ENCODE measurements around the gene PSAPL1.

PSAPL1 gene

DNA sequence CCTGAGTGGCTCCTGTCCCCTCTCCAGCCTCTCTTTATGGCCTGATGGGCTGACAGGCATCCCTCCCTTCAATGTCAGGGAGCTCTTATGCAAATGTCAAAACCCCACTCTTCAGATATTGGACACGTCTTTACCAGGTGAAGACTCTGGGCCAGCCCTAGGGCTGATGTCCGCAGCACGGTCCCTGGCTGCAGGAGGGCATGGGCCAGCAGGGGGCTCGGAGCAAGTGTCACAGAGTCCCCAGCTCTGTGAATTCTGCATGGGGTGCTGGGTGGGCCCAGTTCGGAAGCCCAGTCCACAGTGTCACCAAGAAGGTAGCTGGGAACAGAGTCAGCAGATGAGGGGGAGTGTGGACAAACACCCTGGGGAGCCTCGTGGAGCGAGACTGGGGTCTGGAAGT lies 39.6 kb upstream of the PSAPL1 start:
- DNase-seq (ENCODE audit: extremely low spot score) = no peak
- TF ChIP-seq, protein P1, sequence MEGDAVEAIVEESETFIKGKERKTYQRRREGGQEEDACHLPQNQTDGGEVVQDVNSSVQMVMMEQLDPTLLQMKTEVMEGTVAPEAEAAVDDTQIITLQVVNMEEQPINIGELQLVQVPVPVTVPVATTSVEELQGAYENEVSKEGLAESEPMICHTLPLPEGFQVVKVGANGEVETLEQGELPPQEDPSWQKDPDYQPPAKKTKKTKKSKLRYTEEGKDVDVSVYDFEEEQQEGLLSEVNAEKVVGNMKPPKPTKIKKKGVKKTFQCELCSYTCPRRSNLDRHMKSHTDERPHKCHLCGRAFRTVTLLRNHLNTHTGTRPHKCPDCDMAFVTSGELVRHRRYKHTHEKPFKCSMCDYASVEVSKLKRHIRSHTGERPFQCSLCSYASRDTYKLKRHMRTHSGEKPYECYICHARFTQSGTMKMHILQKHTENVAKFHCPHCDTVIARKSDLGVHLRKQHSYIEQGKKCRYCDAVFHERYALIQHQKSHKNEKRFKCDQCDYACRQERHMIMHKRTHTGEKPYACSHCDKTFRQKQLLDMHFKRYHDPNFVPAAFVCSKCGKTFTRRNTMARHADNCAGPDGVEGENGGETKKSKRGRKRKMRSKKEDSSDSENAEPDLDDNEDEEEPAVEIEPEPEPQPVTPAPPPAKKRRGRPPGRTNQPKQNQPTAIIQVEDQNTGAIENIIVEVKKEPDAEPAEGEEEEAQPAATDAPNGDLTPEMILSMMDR (IDR thresholded peaks at IDR 0.05; ENCODE audit: control extremely low read depth, extremely low read depth, low read depth, missing control alignments) = no peak
- CTCF ChIA-PET = no interaction called here
- POLR2A ChIA-PET = no interaction called here

DNA sequence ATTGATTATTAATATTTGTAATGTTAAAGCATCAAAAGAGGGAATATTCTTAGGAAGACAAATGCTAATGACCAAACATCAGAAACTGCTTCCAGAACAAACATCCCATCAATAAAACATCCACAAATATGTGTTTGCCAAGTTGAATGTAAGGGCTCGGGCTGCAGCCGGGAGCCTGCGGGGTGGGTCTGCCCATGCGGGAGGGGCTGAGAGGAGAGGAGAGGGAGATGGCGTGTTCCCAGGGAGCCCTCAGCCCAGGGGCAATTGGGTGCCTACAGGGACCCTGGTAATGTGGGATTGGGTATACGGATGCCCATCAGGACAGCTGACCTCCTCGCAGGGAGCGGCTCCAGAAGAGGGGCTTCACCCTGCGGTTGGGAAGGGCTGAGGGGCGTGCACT lies 38.4 kb upstream of the PSAPL1 start:
- DNase-seq (ENCODE audit: extremely low spot score) = no peak
- TF ChIP-seq, protein P1 (IDR thresholded peaks at IDR 0.05; ENCODE audit: control extremely low read depth, extremely low read depth, low read depth, missing control alignments) = no peak
- ChIA-PET CTCF (no interaction called here), POLR2A (no interaction called here)

DNA sequence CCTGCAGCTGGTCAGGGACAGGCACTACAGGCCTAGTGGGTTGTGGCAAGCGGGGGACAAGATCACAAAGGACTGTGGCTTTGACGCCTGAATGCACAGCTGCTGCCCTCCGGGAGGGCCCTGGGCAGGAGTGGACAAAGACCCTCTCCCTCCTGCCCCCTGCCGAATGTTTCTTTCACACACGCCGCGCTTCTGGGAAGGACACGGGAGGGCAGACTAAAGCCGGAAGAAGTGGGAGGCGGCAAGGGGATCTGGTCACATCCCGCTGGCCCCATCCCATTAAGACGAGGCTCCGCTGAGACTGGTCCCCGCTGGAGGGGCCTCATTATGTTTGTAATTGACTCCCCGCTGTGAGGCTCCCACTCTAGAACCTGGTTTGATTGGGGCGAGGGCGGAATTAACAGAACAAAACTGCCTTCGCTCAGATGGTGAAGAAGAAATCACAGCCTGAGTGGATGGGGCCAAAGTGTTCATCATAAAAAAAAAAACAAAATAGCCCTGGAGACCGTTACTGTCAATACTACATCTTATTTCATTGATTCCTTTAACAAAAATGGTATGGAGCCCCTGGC lies 37.8 kb upstream of the PSAPL1 start:
- CTCF ChIA-PET = no interaction called here
- POLR2A ChIA-PET = no interaction called here
- TF ChIP-seq, protein P1 (IDR thresholded peaks at IDR 0.05; ENCODE audit: control extremely low read depth, extremely low read depth, low read depth, missing control alignments) = no peak
- no peak for DNase-seq (ENCODE audit: extremely low spot score)

DNA sequence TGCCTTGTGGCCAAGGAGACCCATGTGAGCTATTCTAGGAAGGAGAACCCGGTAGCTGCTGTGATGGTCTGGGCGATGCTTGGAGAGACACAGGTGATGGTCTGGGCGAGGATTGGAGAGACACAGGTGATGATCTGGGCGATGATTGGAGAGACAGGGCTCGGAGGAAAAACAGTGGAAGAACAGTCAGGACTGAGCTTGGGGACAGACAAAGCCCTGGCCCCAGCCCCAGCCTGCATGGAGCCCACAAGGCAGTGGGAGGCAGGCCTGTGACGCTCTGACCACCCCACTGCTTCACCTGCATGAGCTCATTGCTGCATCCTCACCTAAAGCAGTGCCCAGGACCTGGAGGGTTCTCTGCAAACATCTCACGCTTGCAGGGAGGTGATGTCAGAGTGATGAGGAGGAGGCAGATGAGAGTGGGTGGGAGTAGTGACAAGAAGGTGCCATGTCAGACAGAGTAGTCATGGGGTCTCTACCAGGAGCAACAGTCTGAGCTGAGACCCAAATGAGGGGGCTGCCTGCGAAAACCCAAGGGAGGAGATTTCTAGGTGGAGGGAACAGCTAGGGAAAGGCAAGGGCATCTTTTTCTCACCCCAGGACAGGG lies 35.9 kb upstream of the PSAPL1 start:
- CTCF ChIA-PET = no interaction called here
- POLR2A ChIA-PET = no interaction called here
- TF ChIP-seq, protein P1 (IDR thresholded peaks at IDR 0.05; ENCODE audit: control extremely low read depth, extremely low read depth, low read depth, missing control alignments) = no peak
- DNase-seq (ENCODE audit: extremely low spot score) = no peak

DNA sequence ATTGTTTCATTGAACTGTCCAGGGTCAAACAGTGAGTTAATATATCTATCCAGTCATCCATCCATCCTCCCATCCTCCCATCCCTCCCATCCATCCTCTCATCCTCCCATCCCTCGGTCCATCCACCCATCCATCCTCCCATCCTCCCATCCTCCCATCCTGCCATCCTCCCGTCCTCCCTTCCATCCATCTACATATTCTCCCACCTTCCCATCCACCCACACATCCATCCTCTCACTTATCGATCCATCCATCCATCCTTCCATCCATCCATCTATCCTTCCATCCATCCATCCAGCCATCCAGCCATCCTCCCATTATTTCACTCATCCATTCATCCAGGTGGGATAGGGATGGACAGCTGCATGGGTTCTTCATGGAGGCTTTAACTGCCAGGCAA lies 35.4 kb upstream of the PSAPL1 start:
- DNase-seq (ENCODE audit: extremely low spot score) = no peak
- ChIA-PET POLR2A (no interaction called here), CTCF (no interaction called here)
- TF ChIP-seq, protein P1 (IDR thresholded peaks at IDR 0.05; ENCODE audit: control extremely low read depth, extremely low read depth, low read depth, missing control alignments) = no peak

DNA sequence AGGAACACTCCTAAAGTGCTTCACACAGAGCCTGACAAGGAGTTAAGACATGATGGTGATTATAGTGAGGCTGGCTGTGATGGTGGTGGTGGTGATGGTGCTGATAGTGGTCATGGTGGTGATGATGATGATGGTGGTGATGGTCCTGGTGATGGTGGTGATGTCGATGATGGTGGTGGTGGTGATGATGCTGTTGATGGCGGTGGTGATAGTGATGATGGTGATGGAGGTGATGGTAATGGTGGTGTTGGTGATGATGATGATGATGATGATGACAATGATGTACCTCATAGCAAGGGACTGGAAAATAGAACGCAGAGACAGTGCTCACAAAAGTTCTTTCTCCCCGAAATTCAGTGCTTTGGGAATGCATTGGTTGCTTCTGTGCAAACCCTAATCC lies 34.3 kb upstream of the PSAPL1 start:
- POLR2A ChIA-PET = no interaction called here
- CTCF ChIA-PET = no interaction called here
- TF ChIP-seq, protein P1 (IDR thresholded peaks at IDR 0.05; ENCODE audit: control extremely low read depth, extremely low read depth, low read depth, missing control alignments) = no peak
- DNase-seq (ENCODE audit: extremely low spot score) = no peak

Data from GM10248 (cell line).